GM23338 (cell line): ENCODE data around the gene ACAP1.

Source experiments
- CTCF ChIP-seq, 2 experiments: fragments of 200-600 bp in 1 of 2; sonication (generic) in 1 of 2; conservative IDR thresholded peaks; 2 replicates each; pipeline versions ENCODE4 v1.5.1 to v1.6.1; 2016 to 2017; ENCODE audit warnings: antibody characterized with exemption in 2 of 2, low read depth in 2 of 2, mild to moderate bottlenecking in 2 of 2, moderate library complexity in 1 of 2
- EZH2phosphoT487 ChIP-seq: fragments of 200-600 bp; sonication (generic); IDR thresholded peaks from one replicate; pipeline ENCODE4 v1.8.1; 2018; ENCODE audit warnings: antibody characterized with exemption; ENCODE audit not compliant: unreplicated experiment

GRCh38 chr17:7352910-7353635, 16.7 kb downstream of the ACAP1 start:
- no peak for TF ChIP-seq CTCF (conservative IDR thresholded peaks at IDR 0.05; ENCODE audit: low read depth in 2 of 2)
- no peak for TF ChIP-seq EZH2phosphoT487
